ENCODE measurements around the gene TSBP1.

GRCh38 chr6:32267035-32267434 lies 104.7 kb downstream of the TSBP1 start:
- TF ChIP-seq SRF (IDR thresholded peaks at IDR 0.05; ENCODE audit: low read depth) (no peak), CTCF (IDR thresholded peaks at IDR 0.05 in 2 of 3, conservative IDR thresholded peaks at IDR 0.05 in 1 of 3; ENCODE audit: borderline replicate concordance in 1 of 3, insufficient read depth in 1 of 3, low read depth in 2 of 3, low read length in 2 of 3) (no peak), MAX (IDR thresholded peaks at IDR 0.05) (no peak), ATF3 (IDR thresholded peaks at IDR 0.05) (no peak), YY1 (IDR thresholded peaks at IDR 0.05; ENCODE audit: extremely low read depth, insufficient replicate concordance, low read depth, low read length) (no peak), RAD21 (IDR thresholded peaks at IDR 0.05; ENCODE audit: low read depth) (no peak), POLR2AphosphoS5 (IDR thresholded peaks at IDR 0.05; ENCODE audit: low read depth, low read length) (no peak), POLR2A (IDR thresholded peaks at IDR 0.05; ENCODE audit: borderline replicate concordance, extremely low read depth, insufficient read depth, insufficient read length) (no peak), ZNF274 (IDR thresholded peaks at IDR 0.05; ENCODE audit: low read depth, low read length) (no peak), EZH2phosphoT487 (IDR thresholded peaks at IDR 0.05; ENCODE audit: borderline replicate concordance) (no peak), SIN3A (IDR thresholded peaks at IDR 0.05; ENCODE audit: low read depth) (no peak), EZH2 (IDR thresholded peaks at IDR 0.05) (no peak), CBX3 (IDR thresholded peaks at IDR 0.05; ENCODE audit: low read depth) (no peak), REST (IDR thresholded peaks at IDR 0.05; ENCODE audit: low read depth) (no peak)

Data from HCT116 (cell line).